H1 (cell line): Measurements from ENCODE around the gene SLX1B. TPM values are rescaled to one million over a fixed set of nuclear protein-coding genes. Genes with fewer than 3 reads are reported as not detected.
"Not testable (repeated sequence)": the region's sequence is repeated elsewhere in the genome, so short reads cannot be mapped to it uniquely, and the experiment has no call there.

Source experiments
- CTCF ChIA-PET: fragments of 300-600 bp; sonication (Branson Sonifier 250); formaldehyde crosslinking; loops from one replicate; lab custom pipeline; 2021; ENCODE audit not compliant: partially characterized antibody; lab: Charles Lee
- POLR2A ChIA-PET: fragments of 300-600 bp; sonication (Branson Sonifier 250); formaldehyde crosslinking; loops from one replicate; lab custom pipeline; 2021; ENCODE audit warnings: inconsistent platforms; ENCODE audit not compliant: partially characterized antibody; lab: Charles Lee
- DNase-seq, 2 experiments: peaks; one replicate each; pipeline versions ENCODE4 v3.0.0 to v3.0.0-alpha.2; 2010 to 2022; ENCODE audit warnings: low spot score in 2 of 2, low read depth in 1 of 2, mixed read lengths in 1 of 2
- FAIRE-seq: peaks from 2 replicates; lab custom pipeline; 2011; peaks lifted over from hg19 to GRCh38; lab: Jason Lieb, UNC
- H2AFZ ChIP-seq: 2 replicates; pipeline ENCODE4 v1.8.1; 2012; ENCODE audit warnings: low read length, inconsistent platforms
- H2AK5ac ChIP-seq: 2 replicates; pipeline ENCODE4 v1.6.1; 2013; ENCODE audit warnings: low read depth, low read length
- H2BK120ac ChIP-seq: replicated peaks from 2 replicates; pipeline ENCODE3; 2013; ENCODE audit warnings: low read depth, low read length, inconsistent platforms
- H2BK12ac ChIP-seq: 2 replicates; pipeline ENCODE4 v1.6.1; 2013; ENCODE audit warnings: low read depth, low read length
- H2BK15ac ChIP-seq: 2 replicates; pipeline ENCODE4 v1.6.1; 2013; ENCODE audit warnings: low read length
- H2BK20ac ChIP-seq: 2 replicates; pipeline ENCODE4 v1.6.1; 2013; ENCODE audit warnings: low read length
- H2BK5ac ChIP-seq: 2 replicates; pipeline ENCODE4 v1.6.1; 2013; ENCODE audit warnings: low read depth, low read length
- H3K14ac ChIP-seq: 2 replicates; pipeline ENCODE4 v1.6.1; 2013; ENCODE audit warnings: inconsistent platforms; ENCODE audit not compliant: insufficient read length
- H3K18ac ChIP-seq: 2 replicates; pipeline ENCODE4 v1.6.1; 2013; ENCODE audit warnings: low read length; ENCODE audit errors: extremely low read depth
- H3K23ac ChIP-seq: 2 replicates; pipeline ENCODE4 v1.6.1; 2013; ENCODE audit warnings: inconsistent platforms; ENCODE audit not compliant: insufficient read length
- H3K23me2 ChIP-seq: 2 replicates; pipeline ENCODE4 v1.6.1; 2013; ENCODE audit warnings: low read depth, low read length
- H3K27ac ChIP-seq: 2 replicates; pipeline ENCODE4 v1.6.1; 2011; ENCODE audit warnings: low read depth, low read length, inconsistent platforms
- H3K27me3 ChIP-seq, 4 experiments: replicated peaks in 1 of 4; 1 replicate in 1 of 4; 2 replicates in 3 of 4; pipeline versions ENCODE4 v1.6.1 to v1.8.1; 2011 to 2013; ENCODE audit warnings: low read length in 3 of 4, mild to moderate bottlenecking in 3 of 4, inconsistent platforms in 2 of 4, mixed read lengths in 2 of 4, moderate library complexity in 1 of 4; ENCODE audit not compliant: control insufficient read depth in 3 of 4, insufficient read depth in 3 of 4; ENCODE audit errors: extremely low read depth in 1 of 4
- H3K36me3 ChIP-seq, 4 experiments: 2 replicates each; pipeline versions ENCODE4 v1.6.1 to v1.8.1; 2011 to 2013; ENCODE audit warnings: mild to moderate bottlenecking in 4 of 4, low read length in 3 of 4, moderate library complexity in 2 of 4, control low read depth in 1 of 4, inconsistent platforms in 1 of 4; ENCODE audit not compliant: insufficient read depth in 4 of 4, control insufficient read depth in 2 of 4
- H3K4ac ChIP-seq: replicated peaks from 2 replicates; pipeline ENCODE3; 2013; ENCODE audit warnings: low read length, low read depth, mixed read lengths, inconsistent platforms; ENCODE audit not compliant: insufficient read length
- H3K4me1 ChIP-seq, 4 experiments: replicated peaks in 1 of 4; 1 replicate in 1 of 4; 2 replicates in 3 of 4; pipeline versions ENCODE4 v1.6.1 to v1.8.1; 2011 to 2013; ENCODE audit warnings: low read length in 3 of 4, inconsistent platforms in 2 of 4, mixed read lengths in 1 of 4; ENCODE audit not compliant: insufficient read depth in 4 of 4, control insufficient read depth in 3 of 4
- H3K4me2 ChIP-seq, 2 experiments: 2 replicates each; pipeline versions ENCODE4 v1.6.1 to v1.8.1; 2011 to 2013; ENCODE audit warnings: low read depth in 2 of 2, low read length in 2 of 2, control low read depth in 1 of 2, inconsistent platforms in 1 of 2, mild to moderate bottlenecking in 1 of 2; ENCODE audit not compliant: insufficient read depth in 1 of 2
- H3K4me3 ChIP-seq, 4 experiments: fragments of 200-600, 300-600 bp in 1 of 4; sonication (generic), shearing (Covaris generic), sonication (Bioruptor Twin) in 1 of 4; 2 replicates each; pipeline versions ENCODE4 v1.5.1 to v1.8.1; 2011 to 2016; ENCODE audit warnings: low read length in 4 of 4, low read depth in 3 of 4, control low read depth in 2 of 4, inconsistent platforms in 2 of 4, mild to moderate bottlenecking in 2 of 4, mixed read lengths in 1 of 4, moderate library complexity in 1 of 4; ENCODE audit not compliant: insufficient read depth in 2 of 4; ENCODE audit errors: extremely low read depth in 1 of 4
- H3K56ac ChIP-seq: replicated peaks from 2 replicates; pipeline ENCODE3; 2013; ENCODE audit warnings: low read depth, mild to moderate bottlenecking, mixed read lengths, low read length, inconsistent platforms; ENCODE audit not compliant: insufficient read length
- H3K79me1 ChIP-seq: 2 replicates; pipeline ENCODE4 v1.6.1; 2013; ENCODE audit warnings: low read depth, low read length, control low read depth
- H3K79me2 ChIP-seq, 2 experiments: 2 replicates each; pipeline versions ENCODE4 v1.6.1 to v1.8.1; 2012 to 2013; ENCODE audit warnings: low read length in 2 of 2, mild to moderate bottlenecking in 2 of 2, inconsistent platforms in 1 of 2; ENCODE audit not compliant: insufficient read depth in 2 of 2, control insufficient read depth in 1 of 2
- H3K9ac ChIP-seq, 4 experiments: replicated peaks in 1 of 4; 1 replicate in 1 of 4; 2 replicates in 3 of 4; pipeline versions ENCODE4 v1.6.1 to v1.8.1; 2011 to 2013; ENCODE audit warnings: low read depth in 3 of 4, low read length in 3 of 4, control low read depth in 2 of 4, mild to moderate bottlenecking in 2 of 4, moderate library complexity in 2 of 4, inconsistent platforms in 1 of 4; ENCODE audit errors: extremely low read depth in 1 of 4
- H3K9me3 ChIP-seq, 2 experiments: 2 replicates each; pipeline versions ENCODE4 v1.6.1 to v1.8.1; 2012 to 2013; ENCODE audit warnings: mild to moderate bottlenecking in 2 of 2, moderate library complexity in 2 of 2, control low read depth in 1 of 2, inconsistent platforms in 1 of 2, low read depth in 1 of 2, low read length in 1 of 2, mixed read lengths in 1 of 2; ENCODE audit not compliant: insufficient read depth in 2 of 2
- H4K20me1 ChIP-seq, 2 experiments: replicated peaks in 1 of 2; 2 replicates each; pipeline versions ENCODE3 to v1.8.1; 2011 to 2013; ENCODE audit warnings: inconsistent platforms in 2 of 2, low read length in 2 of 2, mild to moderate bottlenecking in 1 of 2; ENCODE audit not compliant: insufficient read depth in 2 of 2, control insufficient read depth in 1 of 2
- H4K5ac ChIP-seq: 2 replicates; pipeline ENCODE4 v1.6.1; 2013; ENCODE audit warnings: low read length, low read depth, mixed read lengths, inconsistent platforms; ENCODE audit not compliant: insufficient read length
- H4K8ac ChIP-seq: 2 replicates; pipeline ENCODE4 v1.8.0; 2013; ENCODE audit warnings: mild to moderate bottlenecking, moderate library complexity, low read length, inconsistent platforms; ENCODE audit not compliant: insufficient read depth; ENCODE audit errors: extremely low read depth
- H4K91ac ChIP-seq: replicated peaks from 2 replicates; pipeline ENCODE3; 2013; ENCODE audit warnings: low read length, mixed read lengths, inconsistent platforms; ENCODE audit not compliant: insufficient read length
- WGBS, 2 experiments: shearing (Covaris generic) in 1 of 2; methylation state at CpG; one replicate each; pipeline versions ENCODE4 v1.1.6 to v1.1.7; 2013 to 2015; ENCODE audit warnings: low lambda C conversion rate in 2 of 2, mixed read lengths in 2 of 2, inconsistent platforms in 1 of 2, low coverage in 1 of 2, missing lambda C conversion rate in 1 of 2; ENCODE audit not compliant: insufficient replicate concordance in 2 of 2, insufficient coverage in 1 of 2, insufficient read length in 1 of 2; ENCODE audit errors: extremely low coverage in 1 of 2, missing lambda C conversion rate in 1 of 2; 5-methylcytosine and 5-hydroxymethylcytosine counted together
- polyA plus RNA-seq, 7 experiments: library from polyadenylated mRNA; depleted of rRNA in 3 of 7; stranded (reverse) in 5 of 7; unstranded in 2 of 7; fragments of >200 nt in 5 of 7; fragments of 200-250 nt in 2 of 7; gene quantifications; 1 replicate in 5 of 7; 2 replicates in 1 of 7; 4 replicates in 1 of 7; pipeline versions ENCODE4 v1.2.1 to v1.2.3, GENCODE V29; 2011 to 2013; ENCODE audit warnings: missing spikeins in 2 of 7, mixed read lengths in 2 of 7
- total RNA-seq: library from RNA; stranded (reverse); fragmentation: NEBNext Ultra II Directional; extraction: Animal tissue kit (Norgen Biotek cat#: 25700); gene quantifications from 2 replicates; pipeline ENCODE4 v1.2.1, GENCODE V29; 2021

The SLX1B gene
- total and polyA plus RNA-seq, 2 of the 8 experiments (the other 6 are each of a cell fraction or from before 2014, with no cell fraction given) = 47.9 to 101 TPM

DNA sequence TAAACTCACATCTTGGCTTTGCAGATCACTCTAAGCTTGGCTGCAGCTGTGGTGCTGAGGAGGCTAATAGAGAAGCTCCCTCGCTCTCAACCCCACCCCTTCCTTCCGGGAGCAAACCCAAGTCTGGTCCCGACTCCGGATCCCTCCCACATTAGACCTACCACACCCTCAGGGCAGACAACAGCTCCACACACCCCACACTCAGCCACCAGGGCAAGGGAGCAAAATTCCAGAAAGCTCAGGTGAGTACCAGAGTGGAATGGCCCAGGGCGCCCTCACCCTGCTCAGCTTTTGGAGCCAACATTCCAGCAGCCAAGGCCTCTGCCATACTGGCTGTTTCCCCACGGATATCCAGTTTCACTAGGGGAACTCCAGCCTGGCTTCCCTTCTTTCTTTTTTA lies 15.3 kb downstream of the SLX1B start:
- CTCF ChIA-PET, H3K18ac ChIP-seq, H4K91ac ChIP-seq, H3K36me3 ChIP-seq, H3K27me3 ChIP-seq, H3K4me2 ChIP-seq, H3K14ac ChIP-seq, H2BK12ac ChIP-seq, H2BK15ac ChIP-seq, FAIRE-seq, POLR2A ChIA-PET, H4K20me1 ChIP-seq, H3K4me1 ChIP-seq, H3K9me3 ChIP-seq, H2BK120ac ChIP-seq, H2AK5ac ChIP-seq, H2BK5ac ChIP-seq, H3K23me2 ChIP-seq, H4K8ac ChIP-seq, H3K9ac ChIP-seq, H3K4ac ChIP-seq, H3K4me3 ChIP-seq, H3K79me2 ChIP-seq, H4K5ac ChIP-seq, H3K79me1 ChIP-seq, H3K23ac ChIP-seq, H3K27ac ChIP-seq, H2BK20ac ChIP-seq, H3K56ac ChIP-seq, H2AFZ ChIP-seq: not testable (repeated sequence)
- peak in 1 of 2 experiments; percentile 52 for DNase-seq
- 78% methylated on average over 5 of the region's 6 CpGs; no CpG with 5 or more reads in 1 of the 2 experiments for WGBS, 2 experiments

GRCh38 chr16:29472065-29472464 lies 17.7 kb downstream of the SLX1B start:
- FAIRE-seq, H2BK12ac ChIP-seq, H2BK5ac ChIP-seq, H3K18ac ChIP-seq, H3K9me3 ChIP-seq, H3K56ac ChIP-seq, H2BK20ac ChIP-seq, H3K27me3 ChIP-seq, H2AK5ac ChIP-seq, H3K4me2 ChIP-seq, H3K9ac ChIP-seq, H4K5ac ChIP-seq, H2AFZ ChIP-seq, H2BK120ac ChIP-seq, H3K23me2 ChIP-seq, H3K4me1 ChIP-seq, H4K8ac ChIP-seq, POLR2A ChIA-PET, CTCF ChIA-PET, H3K79me2 ChIP-seq, H3K4ac ChIP-seq, H3K79me1 ChIP-seq, H3K27ac ChIP-seq, H3K23ac ChIP-seq, H3K4me3 ChIP-seq, H3K14ac ChIP-seq, H2BK15ac ChIP-seq, H4K91ac ChIP-seq, DNase-seq, H3K36me3 ChIP-seq, H4K20me1 ChIP-seq: not testable (repeated sequence)
- no CpG with 5 or more reads among the region's 4 CpGs for WGBS, 2 experiments
